IMR-90 (cell line): ENCODE measurements around the gene HUNK. TPM values are rescaled to one million over a fixed set of nuclear protein-coding genes. Genes with fewer than 3 reads are reported as not detected.

ENCODE experiments used
- ATAC-seq: fragments of 200-7000 bp; cut with Tn5 transposase; 2 replicates; pipeline ENCODE4 v1.9.1; 2020; ENCODE audit warnings: low read depth, mild to moderate bottlenecking, moderate library complexity
- BruUV-seq: library from RNA; stranded (reverse); fragments of 400-500 nt; replicated peaks from 2 replicates; lab custom pipeline; 2021; lab: Mats Ljungman, UMichigan
- CTCF ChIA-PET: fragments of 300-600 bp; formaldehyde crosslinking; extraction: SDS; loops from one replicate; lab custom pipeline; 2021; ENCODE audit warnings: antibody characterized with exemption; lab: Yijun Ruan, JAX
- POLR2A ChIA-PET: fragments of 300-600 bp; sonication (Branson Sonifier 250); formaldehyde crosslinking; loops from one replicate; lab custom pipeline; 2022; ENCODE audit warnings: antibody characterized with exemption; ENCODE audit not compliant: unreplicated experiment; lab: Charles Lee
- DNase-seq: peaks from one replicate; pipeline ENCODE4 v3.0.0; 2013
- H2AFZ ChIP-seq: replicated peaks from 2 replicates; pipeline ENCODE3; 2013; ENCODE audit warnings: low read length, mild to moderate bottlenecking; ENCODE audit not compliant: poor library complexity
- H2AK5ac ChIP-seq: 2 replicates; pipeline ENCODE4 v1.6.1; 2013; ENCODE audit warnings: low read depth, low read length, inconsistent platforms
- H2AK9ac ChIP-seq: replicated peaks from 2 replicates; pipeline ENCODE3; 2013; ENCODE audit warnings: mild to moderate bottlenecking, low read depth, low read length, moderate library complexity; ENCODE audit not compliant: poor library complexity
- H2BK120ac ChIP-seq: 2 replicates; pipeline ENCODE4 v1.6.1; 2013; ENCODE audit warnings: low read depth, low read length, inconsistent platforms
- H2BK15ac ChIP-seq: 3 replicates; pipeline ENCODE4 v1.6.1; 2013; ENCODE audit warnings: low read depth, low read length, inconsistent platforms
- H2BK20ac ChIP-seq: 2 replicates; pipeline ENCODE4 v1.6.1; 2013; ENCODE audit warnings: low read depth, mild to moderate bottlenecking, inconsistent platforms, low read length, moderate library complexity
- H2BK5ac ChIP-seq: 2 replicates; pipeline ENCODE4 v1.6.1; 2013; ENCODE audit warnings: mild to moderate bottlenecking, low read depth, low read length, inconsistent platforms; ENCODE audit not compliant: poor library complexity, severe bottlenecking
- H3K14ac ChIP-seq: replicated peaks from 2 replicates; pipeline ENCODE4 v1.6.1; 2013; ENCODE audit warnings: low read depth, low read length, inconsistent platforms
- H3K18ac ChIP-seq: 2 replicates; pipeline ENCODE4 v1.6.1; 2013; ENCODE audit warnings: low read depth, low read length, control low read depth
- H3K23ac ChIP-seq: 2 replicates; pipeline ENCODE4 v1.6.1; 2013; ENCODE audit warnings: low read depth, low read length, inconsistent platforms
- H3K27ac ChIP-seq: 2 replicates; pipeline ENCODE4 v1.5.1; 2013; ENCODE audit warnings: mild to moderate bottlenecking, control low read depth, low read length; ENCODE audit not compliant: insufficient read depth
- H3K27me3 ChIP-seq: 2 replicates; pipeline ENCODE4 v1.6.1; 2013; ENCODE audit warnings: low read length; ENCODE audit not compliant: control insufficient read depth, insufficient read depth
- H3K36me3 ChIP-seq: 2 replicates; pipeline ENCODE4 v1.6.1; 2013; ENCODE audit warnings: low read length, mixed read lengths; ENCODE audit not compliant: control insufficient read depth, insufficient read depth
- H3K4ac ChIP-seq: 2 replicates; pipeline ENCODE4 v1.6.1; 2013; ENCODE audit warnings: low read depth, low read length, inconsistent platforms
- H3K4me1 ChIP-seq: 2 replicates; pipeline ENCODE4 v1.6.1; 2013; ENCODE audit warnings: low read length, mixed read lengths; ENCODE audit not compliant: control insufficient read depth, insufficient read depth
- H3K4me2 ChIP-seq: 2 replicates; pipeline ENCODE4 v1.6.1; 2013; ENCODE audit warnings: low read depth, mild to moderate bottlenecking, control low read depth, low read length, moderate library complexity
- H3K4me3 ChIP-seq: 2 replicates; pipeline ENCODE4 v1.5.1; 2013; ENCODE audit warnings: low read depth, mild to moderate bottlenecking, control low read depth, low read length, moderate library complexity; ENCODE audit not compliant: insufficient read depth
- H3K56ac ChIP-seq: 2 replicates; pipeline ENCODE4 v1.6.1; 2013; ENCODE audit warnings: low read length, inconsistent platforms; ENCODE audit not compliant: insufficient read depth; ENCODE audit errors: extremely low read depth
- H3K79me1 ChIP-seq, 2 experiments: 2 replicates each; pipeline ENCODE4 v1.6.1; 2013; ENCODE audit warnings: low read length in 2 of 2, inconsistent platforms in 1 of 2, low read depth in 1 of 2
- H3K9ac ChIP-seq: 2 replicates; pipeline ENCODE4 v1.6.1; 2013; ENCODE audit warnings: low read depth, low read length, control low read depth
- H3K9me1 ChIP-seq: 2 replicates; pipeline ENCODE4 v1.6.1; 2013; ENCODE audit warnings: low read length, inconsistent platforms; ENCODE audit not compliant: insufficient read depth
- H3K9me3 ChIP-seq: 2 replicates; pipeline ENCODE4 v1.6.1; 2013; ENCODE audit warnings: low read length; ENCODE audit not compliant: control insufficient read depth, insufficient read depth
- H4K20me1 ChIP-seq: 2 replicates; pipeline ENCODE4 v1.6.1; 2013; ENCODE audit warnings: low read length, inconsistent platforms; ENCODE audit not compliant: insufficient read depth
- H4K5ac ChIP-seq: 2 replicates; pipeline ENCODE4 v1.6.1; 2013; ENCODE audit warnings: mild to moderate bottlenecking, low read depth, low read length, control low read depth
- H4K8ac ChIP-seq, 2 experiments: 2 replicates each; pipeline ENCODE4 v1.6.1; 2013; ENCODE audit warnings: low read depth in 2 of 2, low read length in 2 of 2, control low read depth in 1 of 2, inconsistent platforms in 1 of 2
- H4K91ac ChIP-seq: 2 replicates; pipeline ENCODE4 v1.6.1; 2013; ENCODE audit warnings: low read depth, low read length, inconsistent platforms; ENCODE audit not compliant: insufficient read depth
- BHLHE40 ChIP-seq: fragments of 150-350 bp; IDR thresholded peaks from 2 replicates; pipeline ENCODE4 v1.6.1; 2016; ENCODE audit warnings: mild to moderate bottlenecking, low read depth, low read length
- CEBPB ChIP-seq: IDR thresholded peaks from 2 replicates; pipeline ENCODE4 v1.6.1; 2012; ENCODE audit warnings: low read depth, low read length, improper control_type of control experiment
- CHD1 ChIP-seq: IDR thresholded peaks from 2 replicates; pipeline ENCODE4 v1.6.1; 2012; ENCODE audit warnings: low read depth, low read length, improper control_type of control experiment
- ELK1 ChIP-seq: fragments of 150-350 bp; IDR thresholded peaks from 2 replicates; pipeline ENCODE4 v1.6.1; 2016; ENCODE audit warnings: low read depth, mild to moderate bottlenecking, low read length, moderate library complexity, borderline replicate concordance
- FOS ChIP-seq: fragments of 150-350 bp; IDR thresholded peaks from 2 replicates; pipeline ENCODE4 v1.6.1; 2016; ENCODE audit warnings: low read depth, low read length
- MAFK ChIP-seq: IDR thresholded peaks from 2 replicates; pipeline ENCODE4 v1.6.1; 2012; ENCODE audit warnings: low read depth, low read length, improper control_type of control experiment
- NFE2L2 ChIP-seq: fragments of 150-350 bp; IDR thresholded peaks from 2 replicates; pipeline ENCODE4 v1.6.1; 2016; ENCODE audit warnings: low read depth, mild to moderate bottlenecking, low read length
- POLR2A ChIP-seq: IDR thresholded peaks from 2 replicates; pipeline ENCODE4 v1.6.1; 2012; ENCODE audit warnings: mild to moderate bottlenecking, low read depth, low read length
- RAD21 ChIP-seq: IDR thresholded peaks from 2 replicates; pipeline ENCODE4 v1.6.1; 2012; ENCODE audit warnings: low read length, improper control_type of control experiment
- RCOR1 ChIP-seq: IDR thresholded peaks from 2 replicates; pipeline ENCODE4 v1.6.1; 2012; ENCODE audit warnings: mild to moderate bottlenecking, low read length, improper control_type of control experiment; ENCODE audit not compliant: insufficient replicate concordance
- RFX5 ChIP-seq: IDR thresholded peaks from 2 replicates; pipeline ENCODE4 v1.8.0; 2012; ENCODE audit warnings: low read depth, mild to moderate bottlenecking, low read length, moderate library complexity
- SMC3 ChIP-seq: fragments of 150-350 bp; IDR thresholded peaks from 2 replicates; pipeline ENCODE4 v1.6.1; 2016; ENCODE audit warnings: low read depth, mild to moderate bottlenecking, antibody characterized with exemption, low read length, moderate library complexity
- USF2 ChIP-seq: fragments of 150-350 bp; IDR thresholded peaks from 2 replicates; pipeline ENCODE4 v1.6.1; 2017; ENCODE audit warnings: mild to moderate bottlenecking, antibody characterized with exemption, low read length, low read depth
- WGBS, 2 experiments: methylation state at CpG; one replicate each; pipeline versions ENCODE4 v1.1.5 to v1.1.7; 2013; ENCODE audit warnings: missing lambda C conversion rate in 2 of 2; ENCODE audit not compliant: insufficient read length in 1 of 2; ENCODE audit errors: extremely low coverage in 2 of 2; 5-methylcytosine and 5-hydroxymethylcytosine counted together
- dilution Hi-C: fragments of 300-500 bp; cut with HindIII; formaldehyde crosslinking; loops from one replicate; pipeline ENCODE4 v1.14.3; 2018; ENCODE audit warnings: low sequenced_read_pairs; ENCODE audit not compliant: unreplicated experiment
- in situ Hi-C: fragments of 300-500 bp; cut with MboI; formaldehyde crosslinking; loops from 3 replicates; pipeline ENCODE4 v1.14.3; 2019; ENCODE audit warnings: low sequenced_read_pairs, inconsistent platforms, mixed read lengths
- intact Hi-C: fragments of 100-400 bp; cut with micrococcal nuclease; formaldehyde crosslinking; loops from 2 replicates; pipeline ENCODE4 v1.10.0; 2022
- polyA plus RNA-seq, 3 experiments: library from polyadenylated mRNA; depleted of rRNA; stranded (reverse); fragments of >200 nt; gene quantifications; 2 replicates each; pipeline ENCODE4 v1.2.3, GENCODE V29; 2012; ENCODE audit warnings: low replicate concordance in 1 of 3
- total RNA-seq: library from RNA; depleted of rRNA; stranded (reverse); fragments of >200 nt; gene quantifications from 2 replicates; pipeline ENCODE4 v1.2.3, GENCODE V29; 2012
- TF ChIP-seq, protein P1 (sequence below): conservative IDR thresholded peaks from 2 replicates; pipeline ENCODE4 v1.5.1; 2012; ENCODE audit warnings: mild to moderate bottlenecking, low read depth, low read length, improper control_type of control experiment

HUNK gene
- total and polyA plus RNA-seq, 2 of the 4 experiments (the other 2 are of a cell fraction) = 1.0 to 2.0 TPM

GRCh38 chr21:31983554-31983953 is 110.7 kb downstream of the HUNK start:
- Histone ChIP-seq H3K9me1 (no peaks in the 10 kb centered on the region), H3K56ac (no peak overlapping the region), H3K27ac (no peak overlapping the region), H3K9me3 (no peaks in the 10 kb centered on the region), H3K23ac (no peak overlapping the region), H3K18ac (no peak overlapping the region), H3K4me2 (no peak overlapping the region), H3K79me1 (no peaks in the 10 kb centered on the region), H2BK15ac (no peak overlapping the region), H3K27me3 (no peaks in the 10 kb centered on the region), H4K91ac (no peak overlapping the region), H3K4me1 (no peaks in the 10 kb centered on the region), H2AK9ac (no peak overlapping the region), H3K4ac (no peak overlapping the region), H3K4me3 (no peak overlapping the region), H2BK5ac (no peak overlapping the region), H3K36me3 (peaks cover 5% of the 10 kb centered on the region; the same call in 1 of the 2 replicates), H3K9ac (no peak overlapping the region), H2BK120ac (no peak overlapping the region), H2AFZ (no peak overlapping the region), H4K20me1 (no peaks in the 10 kb centered on the region), H3K14ac (no peak overlapping the region), H4K8ac (no peak overlapping the region), H2AK5ac (no peak overlapping the region), H2BK20ac (no peak overlapping the region), H4K5ac (no peak overlapping the region)
- ATAC-seq (no peak), DNase-seq (no peak)
- in situ Hi-C loops (no loop called here), intact Hi-C loops (no loop called here), dilution Hi-C loops (no loop called here)
- TF ChIP-seq, protein P1, sequence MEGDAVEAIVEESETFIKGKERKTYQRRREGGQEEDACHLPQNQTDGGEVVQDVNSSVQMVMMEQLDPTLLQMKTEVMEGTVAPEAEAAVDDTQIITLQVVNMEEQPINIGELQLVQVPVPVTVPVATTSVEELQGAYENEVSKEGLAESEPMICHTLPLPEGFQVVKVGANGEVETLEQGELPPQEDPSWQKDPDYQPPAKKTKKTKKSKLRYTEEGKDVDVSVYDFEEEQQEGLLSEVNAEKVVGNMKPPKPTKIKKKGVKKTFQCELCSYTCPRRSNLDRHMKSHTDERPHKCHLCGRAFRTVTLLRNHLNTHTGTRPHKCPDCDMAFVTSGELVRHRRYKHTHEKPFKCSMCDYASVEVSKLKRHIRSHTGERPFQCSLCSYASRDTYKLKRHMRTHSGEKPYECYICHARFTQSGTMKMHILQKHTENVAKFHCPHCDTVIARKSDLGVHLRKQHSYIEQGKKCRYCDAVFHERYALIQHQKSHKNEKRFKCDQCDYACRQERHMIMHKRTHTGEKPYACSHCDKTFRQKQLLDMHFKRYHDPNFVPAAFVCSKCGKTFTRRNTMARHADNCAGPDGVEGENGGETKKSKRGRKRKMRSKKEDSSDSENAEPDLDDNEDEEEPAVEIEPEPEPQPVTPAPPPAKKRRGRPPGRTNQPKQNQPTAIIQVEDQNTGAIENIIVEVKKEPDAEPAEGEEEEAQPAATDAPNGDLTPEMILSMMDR = no peak
- no peak for TF ChIP-seq NFE2L2
- no peak for TF ChIP-seq MAFK
- TF ChIP-seq POLR2A = no peak
- TF ChIP-seq ELK1 = no peak
- no peak for TF ChIP-seq SMC3
- no peak for TF ChIP-seq CEBPB
- TF ChIP-seq BHLHE40 = no peak
- no peak for TF ChIP-seq FOS
- no peak for TF ChIP-seq RFX5
- no peak for TF ChIP-seq RAD21
- no peak for TF ChIP-seq RCOR1
- no peak for TF ChIP-seq CHD1
- no peak for TF ChIP-seq USF2
- POLR2A ChIA-PET = no interaction called here
- no TSS peak for BruUV-seq
- CTCF ChIA-PET = interaction anchor here (1.0 kb wide), 1 partner anchor 20 kb away, joined by 3 read pairs; no protein-coding TSS in a partner anchor
- 93% methylated on average over 6 of the region's 8 CpGs; no CpG with 5 or more reads in 1 of the 2 experiments for WGBS, 2 experiments
